Measurements from ENCODE around the gene PIAS4.

Gene PIAS4

DNA sequence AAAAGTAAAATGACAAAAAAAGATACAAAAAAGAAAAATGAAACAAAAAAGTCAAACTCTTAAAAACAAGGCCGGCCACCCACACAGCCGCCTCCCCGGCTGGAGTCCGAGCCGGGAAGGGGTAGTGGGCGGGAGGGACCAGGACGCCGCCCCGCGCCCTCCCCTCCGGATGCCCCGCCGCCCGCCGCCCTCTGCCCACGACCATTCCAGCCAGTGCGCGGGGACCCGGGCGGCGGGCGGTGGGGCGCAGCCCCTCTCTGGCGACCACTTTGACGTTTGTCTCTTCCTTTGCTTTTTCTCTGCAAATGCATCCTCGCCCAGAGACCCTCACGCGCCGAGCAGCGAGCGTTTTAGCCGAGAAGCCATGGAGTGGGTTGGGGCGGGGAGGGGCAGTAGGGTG, 30.5 kb downstream of the PIAS4 start:
- in situ Hi-C loops (cut with HindIII; ENCODE audit: low sequenced_read_pairs): no loop called here

DNA sequence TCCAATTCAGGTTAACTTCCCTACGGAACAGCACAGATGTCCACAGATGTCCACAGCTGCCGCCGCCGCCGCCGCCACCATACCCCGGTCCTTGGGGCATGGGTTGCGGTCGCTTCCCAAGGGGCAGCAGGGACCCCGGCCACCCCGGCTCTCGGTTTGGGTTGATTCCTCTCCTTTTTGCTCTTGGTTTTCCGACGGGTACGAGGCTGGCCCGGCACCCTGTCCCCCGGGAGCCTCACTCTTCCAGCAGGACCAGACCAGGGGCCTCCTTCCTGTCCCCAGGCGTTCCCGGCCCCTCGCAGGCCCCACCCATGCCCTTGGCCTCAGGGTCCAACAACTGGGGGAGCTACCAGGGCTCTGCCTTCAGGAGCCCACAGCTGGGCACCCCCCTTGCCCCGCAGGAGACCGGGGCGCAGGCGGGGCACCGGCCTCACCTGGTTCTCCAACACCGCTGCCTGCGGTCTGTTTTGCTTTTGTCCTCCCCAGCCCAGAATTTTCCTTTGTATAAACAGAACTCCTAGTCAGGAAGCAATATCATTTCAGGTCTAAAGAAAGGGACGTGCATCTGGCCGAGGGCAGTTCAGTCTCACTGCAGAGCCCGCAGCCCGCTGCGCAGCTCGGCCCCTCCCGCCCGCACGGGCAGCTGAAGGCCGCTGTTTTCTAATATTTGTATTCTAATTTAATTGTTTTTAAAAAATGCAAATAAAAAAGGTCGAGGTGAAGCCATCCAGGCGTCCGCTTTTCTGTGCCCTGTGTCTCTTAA, 31.3 kb downstream of the PIAS4 start:
- in situ Hi-C loops (cut with HindIII; ENCODE audit: low sequenced_read_pairs): no loop called here

GRCh38 chr19:4042064-4042730, 34.7 kb downstream of the PIAS4 start:
- in situ Hi-C loops (cut with HindIII; ENCODE audit: low sequenced_read_pairs): no loop called here

- in situ Hi-C loops (cut with HindIII; ENCODE audit: low sequenced_read_pairs): no loop called here
Observed at GRCh38 chr19:4042731-4043082, 35.2 kb downstream of the PIAS4 start.

DNA sequence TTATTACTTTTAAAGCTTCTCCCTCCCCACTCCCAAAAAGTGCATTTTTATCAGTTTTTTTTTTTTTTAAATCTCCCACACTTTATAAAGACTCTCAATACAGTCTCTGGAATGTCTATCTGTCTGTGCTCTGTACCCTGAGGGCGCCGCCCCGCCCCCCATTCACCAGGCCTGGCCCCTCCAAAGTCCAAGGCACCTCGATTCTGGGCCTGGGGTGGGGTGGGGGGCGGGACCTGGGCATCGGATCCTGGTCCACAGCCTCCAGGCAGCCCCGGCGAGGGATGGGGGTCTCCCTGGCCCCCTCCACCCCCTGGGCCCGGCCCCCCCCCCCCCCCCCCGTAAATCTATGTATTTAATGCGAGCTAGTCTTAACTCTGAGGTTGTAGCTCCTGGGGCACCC, 35.9 kb downstream of the PIAS4 start:
- in situ Hi-C loops (cut with HindIII; ENCODE audit: low sequenced_read_pairs): no loop called here

- in situ Hi-C loops (cut with HindIII; ENCODE audit: low sequenced_read_pairs): no loop called here
Observed at GRCh38 chr19:4043966-4044715, 36.6 kb downstream of the PIAS4 start.

GRCh38 chr19:4044990-4045465, 37.5 kb downstream of the PIAS4 start:
- in situ Hi-C loops (cut with HindIII; ENCODE audit: low sequenced_read_pairs): no loop called here

- in situ Hi-C loops (cut with HindIII; ENCODE audit: low sequenced_read_pairs): no loop called here
Observed at GRCh38 chr19:4045597-4046361, 38.2 kb downstream of the PIAS4 start.

GRCh38 chr19:4046362-4046691, 38.8 kb downstream of the PIAS4 start:
- in situ Hi-C loops (cut with HindIII; ENCODE audit: low sequenced_read_pairs): no loop called here

GRCh38 chr19:4046946-4047683, 39.6 kb downstream of the PIAS4 start:
- in situ Hi-C loops (cut with HindIII; ENCODE audit: low sequenced_read_pairs): no loop called here

GRCh38 chr19:4049432-4049831, 41.9 kb downstream of the PIAS4 start:
- in situ Hi-C loops (cut with HindIII; ENCODE audit: low sequenced_read_pairs): no loop called here

GRCh38 chr19:4051175-4052101, 43.9 kb downstream of the PIAS4 start:
- in situ Hi-C loops (cut with HindIII; ENCODE audit: low sequenced_read_pairs): no loop called here

- in situ Hi-C loops (cut with HindIII; ENCODE audit: low sequenced_read_pairs): no loop called here
Observed at GRCh38 chr19:4052114-4052992, 44.8 kb downstream of the PIAS4 start.

GRCh38 chr19:4052993-4053422, 45.5 kb downstream of the PIAS4 start:
- in situ Hi-C loops (cut with HindIII; ENCODE audit: low sequenced_read_pairs): no loop called here

GRCh38 chr19:4053423-4054324, 46.1 kb downstream of the PIAS4 start:
- in situ Hi-C loops (cut with HindIII; ENCODE audit: low sequenced_read_pairs): no loop called here

DNA sequence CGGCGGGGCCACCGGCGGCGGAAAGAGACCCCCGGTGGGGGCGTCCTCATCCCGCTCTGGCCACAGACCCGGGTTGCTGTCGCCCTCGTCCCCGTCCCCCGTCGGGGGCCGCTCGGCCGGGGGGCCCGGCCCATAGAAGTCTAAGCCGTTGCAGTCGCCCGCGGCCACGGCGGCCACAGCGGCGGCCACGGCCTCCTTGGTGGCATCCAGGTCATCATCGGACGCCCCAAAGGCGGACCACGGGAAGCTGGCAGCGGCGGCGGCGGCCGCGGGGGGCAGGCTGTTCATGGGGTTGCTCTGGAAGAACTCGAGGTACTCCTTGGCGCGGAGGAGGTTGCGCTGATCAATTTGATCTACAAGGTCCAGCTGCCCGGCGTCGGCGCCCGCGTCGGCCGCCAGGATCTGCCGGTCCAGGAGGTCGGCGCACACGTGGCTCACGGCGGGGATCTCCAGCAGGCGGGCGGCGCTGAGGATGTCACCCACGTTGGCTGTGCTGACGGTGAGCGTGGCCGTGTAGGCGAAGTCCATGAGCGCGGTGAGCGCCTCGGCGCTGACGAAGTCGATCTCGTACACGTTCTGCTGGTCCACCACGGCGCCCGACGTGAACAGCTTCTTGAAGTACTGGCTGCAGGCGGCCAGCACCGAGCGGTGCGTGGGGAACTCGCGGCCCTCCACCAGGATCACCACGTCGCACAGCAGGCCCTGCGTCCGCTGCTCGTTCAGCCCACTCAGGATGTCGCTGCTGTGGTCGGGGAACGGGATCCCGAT, 47.1 kb downstream of the PIAS4 start:
- in situ Hi-C loops (cut with HindIII; ENCODE audit: low sequenced_read_pairs): no loop called here

- in situ Hi-C loops (cut with HindIII; ENCODE audit: low sequenced_read_pairs): no loop called here
Observed at GRCh38 chr19:4055209-4055552, 47.6 kb downstream of the PIAS4 start.
